Measurements from ENCODE around the gene CTAGE9.

- TF ChIP-seq CTCF (conservative IDR thresholded peaks at IDR 0.05 in 1 of 2, IDR thresholded peaks at IDR 0.05 in 1 of 2; ENCODE audit: low read depth in 1 of 2, low read length in 2 of 2): no peak
- TF ChIP-seq EZH2 (IDR thresholded peaks at IDR 0.05; ENCODE audit: low read length, missing control alignments): no peak
These were observed 29.2 kb downstream of the CTAGE9 start for GRCh38 chr6:131681585-131681984.

All from fibroblast of lung (primary cell).